GM10847 (cell line): ENCODE data around the gene INO80C.

Experiments used
- POLR2A ChIP-seq: IDR thresholded peaks from 2 replicates; pipeline ENCODE4 v1.6.1; 2011; ENCODE audit not compliant: insufficient read length; ENCODE audit errors: extremely low read depth

INO80C gene

DNA sequence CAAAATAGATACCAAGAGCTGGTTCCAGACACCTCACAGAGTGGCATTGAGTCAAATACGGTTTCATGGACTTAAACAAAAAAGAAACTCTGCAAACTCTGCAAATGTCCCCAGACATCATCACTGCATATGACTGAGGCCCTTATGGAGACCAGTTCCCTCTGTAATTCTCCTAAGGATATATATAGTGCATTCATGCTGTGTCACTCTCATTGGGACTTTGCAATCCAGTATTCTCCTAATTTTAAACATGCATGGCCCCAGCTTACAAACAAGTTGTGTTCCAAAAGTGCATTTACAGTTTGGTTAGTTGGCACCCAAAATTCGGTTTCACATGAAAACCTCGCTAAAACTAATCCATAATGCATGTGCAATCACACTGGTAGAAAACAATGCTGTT, 18.6 kb upstream of the INO80C start:
- no peak for TF ChIP-seq POLR2A

GRCh38 chr18:35515460-35516130, 17.8 kb upstream of the INO80C start:
- TF ChIP-seq POLR2A: no peak

- no peak for TF ChIP-seq POLR2A
Observed at GRCh38 chr18:35514752-35515459, 17.1 kb upstream of the INO80C start.

DNA sequence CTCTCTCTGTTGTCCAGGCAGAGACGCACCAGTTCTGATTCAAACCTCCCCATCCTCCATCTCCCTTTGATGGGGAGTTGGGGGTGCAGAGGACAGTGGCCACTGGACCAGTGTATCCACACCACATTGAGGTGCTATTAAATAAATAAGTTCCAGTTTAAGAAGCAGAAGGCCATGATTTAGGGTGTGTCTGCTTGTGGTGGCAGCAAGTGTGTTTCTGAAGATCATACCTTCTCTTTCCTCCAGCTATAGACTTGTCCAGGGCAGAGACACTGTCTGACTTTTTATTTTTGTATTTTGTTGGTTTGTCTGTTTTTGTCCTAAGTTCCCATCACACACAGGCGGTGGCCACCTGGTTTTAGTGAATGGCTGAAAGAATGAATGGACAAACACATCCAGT, 16.5 kb upstream of the INO80C start:
- TF ChIP-seq POLR2A: no peak

DNA sequence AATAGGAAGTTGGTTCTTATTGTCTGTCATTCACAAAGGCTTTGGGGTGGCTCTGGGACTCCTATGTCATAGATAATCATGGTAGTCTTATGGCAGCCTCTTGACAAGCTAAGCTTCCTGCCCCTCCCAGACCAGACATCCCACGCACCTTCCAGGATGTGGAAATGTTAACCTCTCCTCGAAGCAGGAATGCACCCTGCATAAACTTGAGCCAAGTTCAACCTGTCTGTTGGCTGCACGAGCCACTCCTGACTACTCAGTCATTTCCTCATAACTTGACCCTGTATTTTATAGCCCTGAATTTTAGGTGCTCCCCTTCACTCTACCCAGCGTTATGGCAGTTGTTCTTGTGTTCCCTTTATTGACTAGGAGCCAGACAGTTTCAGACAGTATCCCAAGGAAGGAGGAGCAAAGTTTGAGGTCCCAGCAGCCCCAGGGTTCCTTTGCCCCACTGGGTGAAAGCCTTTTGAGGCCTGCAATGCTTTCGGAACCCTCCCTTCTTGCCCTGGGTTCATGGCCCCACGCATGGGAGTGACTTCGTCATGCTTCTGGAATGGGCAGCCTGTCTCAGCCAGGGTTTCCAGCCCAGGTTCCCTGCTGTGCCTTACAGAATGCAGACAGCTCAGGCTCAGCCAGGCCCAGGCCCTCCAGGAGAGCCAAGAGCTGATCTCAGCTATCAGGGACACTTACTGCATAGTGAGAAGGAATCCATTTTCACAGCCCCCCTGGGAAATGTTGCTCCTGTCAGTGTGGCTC, 15.6 kb upstream of the INO80C start:
- TF ChIP-seq POLR2A: no peak

DNA sequence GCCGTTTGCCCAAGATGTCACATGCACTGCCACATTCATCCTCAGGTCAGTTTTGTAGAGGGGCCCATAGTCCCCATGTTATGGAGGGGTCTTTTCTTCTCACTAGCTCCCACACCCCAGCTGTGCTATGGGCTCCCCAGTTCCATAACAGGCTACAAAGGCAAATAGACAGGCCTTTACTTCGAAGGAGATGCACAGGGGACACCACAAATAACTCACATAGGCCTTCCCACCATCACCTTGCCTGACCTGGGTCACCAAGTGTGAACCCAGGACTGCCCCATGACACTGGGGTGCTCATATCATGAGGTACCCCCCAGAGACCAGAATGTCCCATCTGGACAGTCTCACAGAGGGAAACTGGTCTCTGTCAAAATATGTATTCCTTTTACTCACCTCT, 15.0 kb upstream of the INO80C start:
- no peak for TF ChIP-seq POLR2A

- TF ChIP-seq POLR2A: no peak
Observed at GRCh38 chr18:35511833-35512232, 14.1 kb upstream of the INO80C start.

- no peak for TF ChIP-seq POLR2A
Observed at GRCh38 chr18:35511428-35511827, 13.7 kb upstream of the INO80C start.

GRCh38 chr18:35510076-35510651, 12.4 kb upstream of the INO80C start:
- no peak for TF ChIP-seq POLR2A

DNA sequence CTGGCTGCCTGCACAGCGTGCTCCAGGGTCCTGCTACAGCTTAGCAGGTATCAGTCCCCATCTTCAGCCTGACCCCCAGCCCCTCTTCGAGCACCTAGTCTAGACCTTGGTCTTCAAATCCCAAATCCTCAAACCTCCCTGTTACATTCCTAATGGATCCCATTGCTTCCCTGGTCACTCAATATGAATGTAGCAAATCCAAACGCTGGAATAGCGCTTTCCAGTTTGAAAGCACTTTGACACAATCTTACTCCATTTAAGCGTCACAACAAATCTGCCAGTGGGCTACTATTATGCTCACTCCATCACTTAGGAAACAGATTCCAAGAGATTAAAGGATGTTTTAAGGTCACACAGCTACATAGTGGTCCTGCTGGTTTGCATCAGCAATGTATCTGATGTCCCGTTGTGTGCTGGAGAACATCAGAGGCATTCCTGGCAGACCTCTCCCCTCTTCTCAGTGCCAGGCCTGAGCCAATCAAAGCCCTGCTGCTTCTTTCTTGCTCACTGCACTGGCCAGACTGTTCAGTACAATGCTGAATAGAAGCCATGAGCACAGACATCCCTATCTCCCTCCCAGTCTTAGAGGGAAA, 11.1 kb upstream of the INO80C start:
- no peak for TF ChIP-seq POLR2A

DNA sequence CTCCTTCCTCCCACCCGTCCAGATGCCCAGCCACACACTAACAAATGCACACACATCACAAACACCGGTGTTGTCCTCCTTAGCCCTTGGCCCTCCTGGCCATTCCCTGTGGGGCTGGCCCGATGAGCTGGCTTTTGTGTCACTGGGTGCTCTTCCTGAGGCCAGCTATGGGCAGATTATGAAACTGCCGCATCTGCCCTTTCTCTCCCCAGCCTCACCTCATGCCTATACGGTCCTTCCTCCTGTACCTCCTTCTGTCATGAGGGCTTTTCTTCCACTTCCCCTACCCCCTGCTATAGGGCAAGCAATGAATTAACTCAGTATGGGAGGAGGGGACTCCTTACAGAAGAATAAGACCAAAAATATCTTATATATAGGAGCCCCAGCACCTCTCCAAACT, 10.3 kb upstream of the INO80C start:
- no peak for TF ChIP-seq POLR2A

DNA sequence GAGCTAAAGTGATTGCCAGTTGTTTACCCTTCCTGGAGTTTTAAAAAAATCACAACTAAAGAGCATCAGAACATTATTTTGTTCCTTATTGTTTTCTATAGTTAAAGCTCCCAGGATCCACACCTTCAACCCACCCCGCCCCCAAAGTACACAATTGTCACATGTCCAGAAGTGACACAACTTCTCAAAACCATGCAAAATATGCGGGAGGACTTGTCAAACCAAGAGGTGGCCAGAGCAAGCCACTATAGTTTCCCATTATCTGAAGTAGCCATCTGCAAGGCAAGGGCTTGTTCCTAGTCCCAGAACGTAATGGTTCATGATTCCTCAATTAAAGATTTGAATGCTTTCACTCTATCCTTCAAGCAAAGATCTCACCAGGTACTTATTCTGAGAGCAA, 9.9 kb upstream of the INO80C start:
- TF ChIP-seq POLR2A: no peak

- no peak for TF ChIP-seq POLR2A
Observed at GRCh38 chr18:35507192-35507591, 9.4 kb upstream of the INO80C start.

- no peak for TF ChIP-seq POLR2A
Observed at GRCh38 chr18:35506024-35506712, 8.4 kb upstream of the INO80C start.

- TF ChIP-seq POLR2A: no peak
Observed at GRCh38 chr18:35504996-35505395, 7.2 kb upstream of the INO80C start.

DNA sequence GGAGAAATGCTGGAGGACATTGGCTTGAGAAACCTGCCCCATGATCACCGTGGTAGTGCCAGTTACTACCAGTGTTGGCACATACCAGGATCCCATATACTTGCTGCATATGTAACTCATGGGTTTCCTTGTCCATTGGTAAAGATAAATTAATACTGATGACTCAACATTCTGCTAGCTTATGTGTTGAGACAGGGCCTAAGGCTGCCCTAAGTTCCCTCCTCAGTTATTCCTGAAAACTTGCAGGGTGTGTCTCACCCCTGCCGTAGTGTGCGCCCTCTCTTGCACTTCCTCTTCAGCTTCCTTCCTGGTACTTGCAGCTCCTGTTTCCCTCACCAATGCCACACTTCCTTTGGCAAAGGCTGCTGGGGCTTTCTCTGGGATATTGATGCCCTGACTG, 4.3 kb upstream of the INO80C start:
- no peak for TF ChIP-seq POLR2A

DNA sequence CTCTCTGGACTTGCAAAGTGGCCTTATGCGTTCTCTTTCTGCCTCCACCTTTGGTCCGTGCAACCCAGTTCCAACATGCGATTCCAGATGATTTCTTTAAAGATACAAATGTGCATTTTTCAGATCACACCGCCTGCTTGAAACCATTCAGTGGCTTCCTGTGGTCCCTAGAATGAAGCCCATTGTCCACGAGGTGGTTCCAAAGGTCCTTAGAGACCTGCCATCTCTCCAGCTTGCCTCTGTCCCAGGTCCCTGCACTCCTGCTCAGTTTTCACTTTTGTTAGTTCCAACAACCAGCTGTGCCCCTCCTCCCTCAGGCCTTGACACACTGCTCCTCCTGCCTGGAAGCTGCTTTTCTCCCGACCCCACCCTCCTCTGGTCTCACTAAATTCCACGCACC, 3.6 kb upstream of the INO80C start:
- no peak for TF ChIP-seq POLR2A
